ENCODE measurements around the gene DYNLL2.
A peak's percentile ranks its signal among the peaks of the same experiment; 100 is the strongest.
"Not testable (repeated sequence)": the region's sequence is repeated elsewhere in the genome, so short reads cannot be mapped to it uniquely, and the experiment has no call there.

Gene DYNLL2

DNA sequence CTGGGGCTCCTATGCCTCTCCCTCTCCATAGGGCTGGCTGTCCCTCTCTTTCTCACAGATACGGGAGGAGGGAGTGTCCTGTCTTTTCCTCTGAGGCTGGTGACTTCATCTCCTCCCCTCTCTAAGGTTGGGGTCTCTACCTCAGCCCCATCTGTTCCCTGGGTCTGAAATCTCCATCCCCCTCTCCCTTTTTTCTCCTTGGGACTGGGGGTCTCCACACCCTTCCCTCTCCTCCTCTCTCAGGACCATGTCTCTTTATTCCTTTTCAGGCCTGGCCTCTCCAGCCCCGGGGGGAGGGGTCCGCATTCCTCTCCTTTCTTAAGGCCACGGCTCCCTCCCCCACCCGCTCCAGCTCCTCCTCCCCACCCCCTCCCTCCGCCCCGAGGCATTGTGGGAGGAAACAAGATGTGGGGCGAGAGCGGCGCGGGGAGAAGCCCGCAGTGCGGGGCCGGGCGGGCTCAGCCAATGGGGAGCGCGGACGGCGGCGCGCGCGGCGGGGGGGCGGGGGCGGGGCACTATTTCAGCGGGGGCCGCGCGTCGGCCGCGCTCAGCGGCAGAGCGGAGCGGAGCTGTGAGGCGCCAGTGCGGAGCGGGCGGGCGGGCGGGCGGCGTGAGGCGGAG is at the start of gene DYNLL2:
TSS of gene DYNLL2 (plus strand) at position 550 of the 621 bp plus-strand sequence. CDS start 3,672 bp downstream, outside the sequence.
- DNase-seq (ENCODE audit: low spot score): peak; percentile 84

DNA sequence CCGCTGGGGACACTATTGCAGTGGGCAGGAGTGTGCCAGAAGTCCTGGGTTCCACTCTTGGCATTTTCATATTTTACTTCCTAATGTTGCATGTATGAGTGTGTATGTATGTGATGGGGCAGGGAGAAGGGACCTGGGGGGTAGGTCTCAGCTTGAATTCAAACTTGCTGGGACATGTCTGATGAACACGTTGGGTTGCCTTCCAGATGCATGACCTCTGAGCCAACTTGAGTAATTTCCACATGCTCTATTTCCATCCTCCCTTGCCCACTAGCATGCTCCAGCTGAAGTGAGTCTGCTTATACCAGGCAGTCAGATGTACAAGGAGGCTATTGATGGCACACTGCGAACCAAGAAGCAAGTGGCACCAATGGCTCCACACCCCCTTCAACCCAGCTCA is 43.2 kb upstream of the DYNLL2 start:
- no peak for DNase-seq (ENCODE audit: low spot score)

DNA sequence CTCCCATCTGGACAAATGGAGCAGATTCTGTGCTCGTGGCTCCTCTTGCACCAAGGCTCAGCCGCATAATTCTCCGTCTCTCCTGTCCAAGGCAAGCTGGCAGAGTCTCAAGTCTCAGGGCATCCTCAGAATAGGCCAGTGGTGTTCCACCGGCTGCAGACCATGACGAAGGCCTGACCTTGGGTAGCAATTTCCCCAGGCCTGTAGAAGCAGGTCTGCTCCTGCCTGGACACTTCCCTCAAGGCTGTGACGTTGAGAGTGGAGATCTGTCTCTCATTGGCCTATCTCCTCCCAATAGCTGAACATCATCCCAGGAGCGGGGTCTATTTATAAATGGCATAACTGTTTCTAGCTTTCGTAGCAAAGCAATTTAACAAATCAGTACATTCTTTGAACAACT is 42.8 kb upstream of the DYNLL2 start:
- no peak for DNase-seq (ENCODE audit: low spot score)

DNA sequence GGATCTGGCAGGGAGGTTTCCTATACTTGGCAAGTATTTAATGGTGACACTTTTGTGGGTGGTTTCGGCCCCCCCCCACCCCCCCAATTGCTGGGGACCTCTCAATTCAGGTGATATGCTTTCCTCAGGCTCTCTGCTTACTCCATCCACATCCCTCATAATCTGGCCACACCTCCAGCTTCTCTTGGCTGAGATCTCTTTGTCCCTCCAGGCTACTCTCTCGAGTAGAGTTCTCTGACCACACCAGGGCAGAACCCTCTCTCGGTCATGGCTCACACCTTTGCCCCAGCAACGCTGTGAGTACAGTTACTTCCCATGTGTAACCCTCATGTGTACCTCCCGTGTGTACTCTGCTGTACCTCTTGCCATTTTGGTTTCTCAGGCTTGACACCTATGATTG is 42.1 kb upstream of the DYNLL2 start:
- no peak for DNase-seq (ENCODE audit: low spot score)

DNA sequence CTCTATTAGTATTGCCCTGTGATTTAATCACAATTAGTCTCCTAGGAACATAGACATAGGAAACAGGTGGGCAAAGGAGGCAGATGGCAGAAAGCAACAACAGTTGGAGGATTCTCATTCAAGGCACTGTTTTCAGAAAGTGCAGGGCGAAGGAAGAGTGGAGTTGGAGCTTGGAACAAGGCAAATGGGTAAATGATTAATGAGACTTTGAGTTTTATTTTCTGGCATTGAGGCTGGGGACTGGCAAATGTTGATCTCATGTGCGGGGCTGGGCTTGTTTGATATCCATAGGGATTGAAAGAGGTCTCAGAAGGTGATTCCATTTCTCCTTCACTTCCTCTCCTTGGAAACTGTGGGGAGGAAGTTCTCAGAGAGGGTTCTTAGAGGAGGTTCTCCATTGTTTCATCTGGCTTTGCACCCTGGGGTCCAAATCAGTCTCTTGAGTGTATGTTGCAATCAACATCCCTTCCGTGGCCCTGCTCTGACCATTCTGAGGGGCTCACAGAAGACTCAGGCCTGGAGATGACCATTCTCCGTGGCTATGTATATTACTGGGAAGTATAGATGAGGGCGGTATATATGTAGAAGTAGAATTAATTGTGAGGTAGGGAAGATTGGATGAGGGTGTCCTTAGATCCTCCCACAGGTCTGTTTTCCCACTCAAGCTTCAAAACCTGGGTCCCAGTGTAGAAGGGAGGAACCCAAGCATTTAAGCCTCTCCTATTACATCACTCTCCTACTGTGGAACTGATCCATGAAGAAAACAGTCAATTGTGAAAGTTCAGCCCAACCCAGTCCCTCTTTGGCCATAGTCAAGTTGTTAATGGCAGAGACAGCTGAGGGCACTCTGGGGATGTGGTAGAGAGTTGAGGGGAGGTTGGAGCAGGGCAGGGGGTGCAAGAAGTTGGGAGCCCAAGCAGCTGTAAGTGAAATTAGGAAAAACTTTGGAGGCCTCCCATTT is 39.7 kb upstream of the DYNLL2 start:
- DNase-seq (ENCODE audit: low spot score): no peak

DNA sequence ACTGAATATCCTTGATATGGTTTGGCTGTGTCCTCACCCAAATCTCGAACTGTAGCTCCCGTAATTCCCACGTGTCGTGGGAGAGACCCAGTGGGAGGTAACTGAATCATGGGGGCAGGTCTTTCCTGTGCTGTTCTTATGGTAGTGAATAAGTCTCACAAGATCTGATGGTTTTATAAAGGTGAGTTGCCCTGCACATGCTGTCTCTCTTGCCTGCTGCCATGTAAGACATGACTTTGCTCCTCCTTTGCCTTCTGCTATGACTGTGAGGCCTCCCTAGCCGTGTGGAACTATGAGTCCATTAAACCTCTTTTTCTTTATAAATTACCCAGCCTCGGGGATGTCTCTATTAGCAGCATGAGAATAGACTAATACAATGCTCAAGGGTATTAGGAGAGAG is 39.0 kb upstream of the DYNLL2 start:
- DNase-seq (ENCODE audit: low spot score): not testable (repeated sequence)

DNA sequence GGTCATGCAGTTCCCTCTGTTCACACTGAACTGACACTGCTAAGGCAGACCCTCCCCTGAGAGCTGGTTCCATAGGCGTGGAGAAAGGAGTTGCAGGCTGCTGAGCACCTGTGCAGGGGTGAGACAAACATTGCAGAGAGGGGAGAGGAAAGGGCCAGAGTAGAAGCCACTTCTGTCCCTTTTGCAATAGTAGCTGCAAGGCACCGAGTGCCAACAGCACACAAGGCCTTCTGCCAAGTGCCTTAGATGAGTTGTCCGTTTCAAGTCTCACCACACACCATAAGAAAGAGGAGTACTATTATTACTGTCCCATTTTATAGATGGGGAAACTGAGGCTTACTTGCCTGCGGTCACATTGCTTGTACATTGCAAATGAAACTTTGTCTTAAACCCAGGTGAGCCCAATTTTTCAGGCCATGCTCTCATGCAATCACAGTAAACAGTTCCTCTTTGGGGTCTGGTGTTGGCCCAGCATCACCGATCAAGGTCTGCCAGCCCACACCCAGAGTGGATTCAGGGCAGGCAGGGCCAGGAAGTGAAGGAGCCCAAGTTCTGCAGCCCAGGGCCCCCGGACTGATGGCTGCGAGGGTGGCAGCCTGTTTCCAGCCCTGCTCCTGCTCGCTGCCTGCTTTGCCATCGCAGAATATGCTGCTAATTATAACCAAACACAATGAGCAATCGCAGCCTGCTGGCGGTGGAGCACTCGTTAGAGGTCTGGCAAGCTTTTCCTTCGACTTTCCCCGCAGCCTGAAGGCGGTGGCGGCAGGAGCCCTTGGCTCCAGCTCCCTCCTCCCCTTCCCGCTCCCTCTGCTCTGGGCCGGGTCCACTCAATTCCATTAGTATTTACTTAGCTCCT is 36.8 kb upstream of the DYNLL2 start:
- no peak for DNase-seq (ENCODE audit: low spot score)

DNA sequence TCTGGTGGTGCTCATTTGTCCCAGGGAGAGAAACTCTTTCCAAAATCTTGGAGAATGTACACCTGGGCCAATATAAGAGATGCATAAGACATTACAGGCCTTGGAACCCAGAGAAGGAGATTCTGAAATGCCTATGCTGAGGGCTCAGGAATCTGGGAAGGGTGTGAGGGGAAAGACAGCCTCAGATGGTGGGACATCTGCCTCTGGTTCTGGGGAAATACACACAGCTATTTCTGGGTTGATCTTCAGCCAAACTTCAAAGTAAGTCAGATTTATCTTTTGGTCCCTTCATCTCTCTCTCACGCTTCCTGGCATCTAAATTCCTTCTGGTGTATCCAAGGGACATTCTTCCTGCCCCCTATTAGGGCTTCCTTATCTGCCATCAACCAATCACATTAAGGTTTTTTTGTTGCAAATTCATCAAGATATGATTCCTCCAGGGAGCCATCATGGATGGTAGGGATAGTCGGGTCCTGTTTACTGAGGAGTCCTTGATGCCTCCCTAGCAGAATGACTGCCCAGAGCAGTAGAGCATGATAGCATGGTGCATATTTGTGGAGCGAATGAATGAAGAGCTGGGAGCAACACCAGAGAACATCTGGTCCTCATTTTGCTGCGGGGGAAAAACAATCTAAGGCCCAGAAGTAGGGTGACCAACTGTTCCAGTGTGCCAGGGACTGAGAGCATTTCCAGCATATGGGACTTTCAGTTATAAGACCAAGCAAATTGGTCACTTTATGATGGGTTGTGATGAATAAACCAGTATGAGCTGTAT is 35.7 kb upstream of the DYNLL2 start:
- DNase-seq (ENCODE audit: low spot score): no peak

DNA sequence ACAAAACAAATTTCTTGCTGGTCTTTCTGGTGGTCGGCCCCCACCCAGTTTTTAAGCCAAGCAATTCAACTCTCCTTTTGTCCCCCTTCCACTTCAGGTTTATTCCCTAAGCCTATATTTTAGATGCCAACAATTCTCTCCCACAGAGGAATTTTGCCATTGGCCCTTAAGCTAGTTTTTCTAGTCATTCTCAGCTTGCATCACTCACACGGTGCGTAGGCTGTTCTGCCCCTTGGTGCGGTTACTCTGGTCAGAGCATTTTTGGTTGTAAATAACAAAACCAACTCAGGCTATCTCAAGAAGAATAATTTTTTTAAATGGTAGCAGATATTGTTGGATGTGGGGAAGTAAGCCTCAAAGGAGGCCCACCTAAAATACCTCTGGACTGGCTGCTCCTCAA is 33.7 kb upstream of the DYNLL2 start:
- no peak for DNase-seq (ENCODE audit: low spot score)

DNA sequence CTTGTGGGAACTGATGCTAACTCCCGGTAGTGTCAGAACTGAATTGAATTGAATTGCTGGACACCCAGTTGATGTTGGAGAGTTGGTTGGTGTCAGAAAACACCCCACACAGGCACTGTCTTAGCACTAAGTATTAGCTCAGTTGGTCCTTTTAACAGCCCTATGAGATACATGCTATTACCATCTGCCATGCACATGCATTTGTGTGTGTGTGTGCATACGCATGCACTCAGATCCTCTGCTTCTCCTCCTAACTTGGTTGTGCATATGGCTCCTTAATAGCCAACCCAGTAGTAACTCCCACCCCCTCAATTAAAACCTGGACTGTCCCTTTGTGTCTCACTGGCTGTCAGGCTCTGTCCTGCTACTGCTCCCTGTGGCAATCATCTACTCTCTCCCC is 32.3 kb upstream of the DYNLL2 start:
- no peak for DNase-seq (ENCODE audit: low spot score)

DNA sequence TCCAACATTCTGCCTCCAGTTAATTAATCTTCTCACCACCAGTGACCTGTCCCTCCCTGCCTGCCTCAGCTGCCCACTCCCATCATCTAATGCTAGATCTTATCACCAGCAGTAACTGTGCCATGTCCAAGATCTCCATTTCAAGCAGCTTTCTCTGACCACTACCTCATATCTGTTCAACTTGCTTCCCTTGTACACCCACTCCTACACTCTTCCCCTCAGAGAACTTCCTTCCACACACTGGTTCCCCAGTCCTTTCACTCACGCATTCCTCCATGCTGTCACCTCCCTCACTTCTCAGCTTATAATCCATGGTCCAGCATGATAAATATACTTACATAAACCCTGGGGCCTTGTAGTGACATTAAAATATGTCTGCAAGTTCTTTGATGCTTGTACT is 31.8 kb upstream of the DYNLL2 start:
- DNase-seq (ENCODE audit: low spot score): no peak

DNA sequence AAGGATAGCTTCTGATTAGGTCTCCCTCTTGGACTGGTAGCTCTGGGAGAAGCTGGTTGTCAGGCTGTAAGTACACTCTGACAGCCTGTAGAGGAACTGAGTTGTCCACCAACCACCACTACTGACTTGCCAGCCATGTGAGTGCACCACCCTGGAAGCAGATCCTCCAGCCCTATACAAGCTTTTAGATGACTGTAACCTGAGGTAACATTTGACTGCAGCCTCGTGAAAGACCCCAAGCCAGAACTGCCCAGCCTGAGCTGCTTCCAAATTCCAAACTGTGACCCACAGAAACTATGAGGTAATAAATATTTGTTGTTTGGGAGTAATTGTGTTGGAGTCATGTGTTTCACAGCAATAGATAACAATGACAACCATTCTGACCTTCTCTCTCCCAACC is 30.8 kb upstream of the DYNLL2 start:
- no peak for DNase-seq (ENCODE audit: low spot score)

DNA sequence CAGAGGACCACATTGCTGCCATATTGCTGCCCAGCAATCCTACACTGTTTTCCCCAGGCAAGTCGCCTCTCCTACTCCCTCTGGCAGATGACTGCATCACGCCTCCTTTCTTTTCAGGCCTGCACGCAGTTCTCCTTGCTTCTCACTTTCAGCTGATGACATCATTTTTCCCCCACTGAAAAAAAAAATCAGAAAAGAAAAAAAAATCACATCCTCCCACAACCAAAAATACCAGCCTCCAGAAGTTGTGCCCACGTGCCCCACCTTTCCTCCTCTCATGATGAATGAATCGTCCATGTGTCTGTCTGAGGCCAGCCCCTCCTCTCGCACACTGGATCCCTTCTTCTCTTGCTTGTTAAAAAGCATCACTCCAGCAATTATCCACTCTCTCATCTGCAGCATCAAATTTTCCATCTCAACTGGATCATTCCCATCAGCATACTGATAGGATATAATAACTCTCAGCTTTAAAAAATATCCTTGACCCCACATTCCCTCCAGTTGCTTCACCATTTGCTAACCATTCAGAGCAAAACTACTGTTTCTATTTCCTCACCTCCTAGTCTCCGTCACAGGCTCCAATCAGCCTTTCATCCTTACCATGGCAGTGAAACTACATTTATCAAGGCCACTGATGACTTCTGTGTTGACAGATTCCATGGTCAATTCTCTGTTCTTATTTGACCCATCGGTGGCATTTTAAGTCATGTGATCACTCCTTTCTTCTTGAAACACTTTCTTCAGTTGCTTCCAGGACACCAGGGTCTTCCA is 30.1 kb upstream of the DYNLL2 start:
- DNase-seq (ENCODE audit: low spot score): no peak

DNA sequence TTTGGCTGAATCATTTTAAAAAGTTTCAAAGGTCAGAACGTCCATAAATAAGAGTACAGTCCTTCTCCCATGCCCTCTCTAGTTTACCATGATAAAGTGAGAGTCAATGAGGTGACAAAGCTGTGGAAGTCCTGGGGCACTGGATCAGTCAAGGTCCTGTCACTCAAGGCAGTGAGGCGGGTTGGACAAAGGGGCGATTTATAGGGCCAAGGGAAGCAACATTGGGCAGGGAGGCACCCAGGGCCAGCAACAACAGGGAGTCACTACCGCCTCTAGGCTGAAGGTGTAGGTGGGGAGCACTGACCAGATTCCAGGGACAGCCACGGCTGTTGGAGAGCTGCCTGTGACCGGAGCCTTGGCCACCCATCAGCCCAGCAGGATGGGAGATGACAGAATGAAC is 28.6 kb upstream of the DYNLL2 start:
- DNase-seq (ENCODE audit: low spot score): no peak

DNA sequence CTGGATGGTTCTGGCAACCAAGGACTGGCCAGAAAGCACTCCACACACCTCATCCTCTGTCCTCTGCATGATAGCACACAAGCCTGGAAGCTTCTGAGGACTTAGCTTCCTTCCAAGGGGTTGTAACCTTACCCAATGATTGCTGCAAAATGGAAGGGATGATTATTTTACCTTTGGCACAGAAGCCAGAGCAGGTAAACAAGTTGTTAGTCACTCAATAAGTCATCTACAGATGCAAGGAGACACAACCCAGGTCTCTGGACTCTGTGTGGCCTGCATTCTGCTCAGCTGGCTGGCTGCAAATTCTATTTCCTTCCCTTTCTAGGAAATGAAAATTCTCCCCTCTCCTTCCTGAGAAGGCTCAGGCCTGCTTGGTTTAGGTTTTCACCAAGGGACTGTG is 26.7 kb upstream of the DYNLL2 start:
- DNase-seq (ENCODE audit: low spot score): no peak

DNA sequence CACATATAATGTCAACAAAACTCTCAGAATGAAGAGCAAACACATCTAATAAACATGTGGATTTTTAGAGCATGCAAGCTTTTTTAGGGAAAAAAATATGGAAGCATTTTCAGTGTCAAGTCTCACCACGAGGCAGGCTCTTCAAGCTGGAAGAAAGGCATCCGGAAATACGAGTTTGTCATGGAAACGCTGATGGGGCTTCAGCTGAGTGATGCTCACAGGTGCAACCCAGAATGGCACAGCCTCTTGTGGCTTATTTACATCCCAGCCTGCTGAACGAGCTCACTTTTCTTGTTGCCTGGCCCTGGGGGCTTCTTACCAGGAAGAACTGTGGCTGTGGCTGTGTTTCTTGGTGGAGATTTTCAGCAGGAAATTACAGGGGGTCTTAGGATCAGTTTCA is 24.1 kb upstream of the DYNLL2 start:
- no peak for DNase-seq (ENCODE audit: low spot score)

DNA sequence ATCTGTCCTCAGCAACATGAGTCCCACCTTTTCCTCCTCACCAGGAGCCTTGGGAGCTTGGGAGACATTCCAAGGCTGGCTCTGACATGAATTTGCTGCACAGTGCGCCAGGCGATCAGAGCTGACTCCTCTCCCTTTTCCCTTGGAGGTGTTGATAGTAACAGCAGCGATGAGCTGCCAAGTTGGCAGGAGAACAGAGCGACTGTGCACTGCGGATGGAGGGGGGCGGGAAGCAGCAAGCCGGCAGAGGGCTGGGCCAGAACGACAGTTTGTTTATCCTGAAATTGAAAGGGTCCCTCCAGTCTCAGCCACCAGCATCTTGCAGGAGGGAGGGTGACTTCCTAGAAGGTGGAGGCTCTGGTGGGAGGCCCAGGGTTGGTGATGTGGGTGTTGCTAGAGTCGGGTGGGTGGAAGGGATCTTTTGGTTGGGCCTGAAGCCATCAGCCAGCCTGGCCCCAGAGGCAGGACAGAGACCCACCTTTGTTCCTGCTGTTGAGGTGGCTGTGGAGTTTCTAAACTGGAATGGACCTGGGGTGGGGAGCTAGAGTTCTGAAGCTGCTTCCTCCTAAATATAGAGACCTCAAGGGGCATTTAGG is 22.5 kb upstream of the DYNLL2 start:
- DNase-seq (ENCODE audit: low spot score): peak; percentile 7

DNA sequence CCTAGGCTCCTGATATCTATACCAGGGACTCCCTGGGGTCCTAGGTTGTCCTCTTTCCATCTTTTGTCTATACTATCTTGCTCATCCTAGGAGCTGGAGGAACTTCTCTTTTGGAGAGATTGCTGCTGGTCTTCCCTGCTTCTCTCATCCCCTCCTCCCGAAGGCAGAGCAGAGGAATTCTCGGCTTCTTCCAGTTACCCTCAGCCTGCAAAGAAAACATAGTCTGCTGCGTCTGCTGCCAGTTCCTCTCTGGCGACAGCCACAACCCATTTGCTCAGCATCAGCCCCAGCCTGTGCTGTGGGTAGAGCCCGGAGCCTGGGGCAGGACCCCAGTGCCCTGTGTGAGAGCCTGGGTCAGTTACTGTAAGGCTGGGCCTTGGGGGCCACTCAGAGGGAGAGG is 21.5 kb upstream of the DYNLL2 start:
- no peak for DNase-seq (ENCODE audit: low spot score)

DNA sequence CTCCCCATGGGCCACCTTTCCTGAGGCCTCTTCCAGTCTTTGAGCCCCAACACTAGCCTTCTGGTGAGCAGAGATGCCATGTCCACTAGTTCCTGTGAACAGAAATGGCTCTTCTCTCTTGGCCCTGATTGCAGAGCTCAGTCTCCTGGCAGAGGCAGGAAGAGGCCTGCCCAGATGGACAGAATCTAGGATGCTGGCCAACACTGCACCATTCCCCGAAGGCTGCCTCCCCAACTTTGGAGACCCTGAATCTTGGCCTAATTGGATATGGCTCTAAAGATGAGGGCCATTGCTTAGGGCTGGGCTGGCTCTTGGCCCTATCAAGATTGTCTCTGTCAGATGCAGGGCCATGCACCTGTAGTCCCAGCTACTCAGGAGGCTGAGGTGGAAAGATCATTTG is 18.0 kb upstream of the DYNLL2 start:
- DNase-seq (ENCODE audit: low spot score): no peak

DNA sequence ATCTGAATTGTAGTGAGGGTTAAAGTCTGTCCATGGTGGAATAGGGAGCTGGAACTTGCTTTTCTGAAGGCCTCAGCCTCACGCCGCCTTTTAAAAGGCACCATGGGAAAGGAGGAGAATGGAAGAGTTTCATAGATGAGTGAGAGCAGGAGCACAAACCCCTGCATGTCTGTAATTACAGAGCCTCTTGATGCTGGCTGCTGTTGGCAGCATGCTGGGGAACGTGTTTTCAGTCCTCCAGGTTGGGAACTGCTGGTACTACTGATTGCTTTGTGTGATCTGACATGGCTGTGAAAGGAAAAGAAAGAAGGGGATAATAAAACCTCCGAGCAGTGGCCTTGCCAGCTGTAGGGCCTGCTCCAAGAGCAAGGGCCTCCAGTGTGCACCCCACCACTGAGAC is 16.8 kb upstream of the DYNLL2 start:
- no peak for DNase-seq (ENCODE audit: low spot score)

DNA sequence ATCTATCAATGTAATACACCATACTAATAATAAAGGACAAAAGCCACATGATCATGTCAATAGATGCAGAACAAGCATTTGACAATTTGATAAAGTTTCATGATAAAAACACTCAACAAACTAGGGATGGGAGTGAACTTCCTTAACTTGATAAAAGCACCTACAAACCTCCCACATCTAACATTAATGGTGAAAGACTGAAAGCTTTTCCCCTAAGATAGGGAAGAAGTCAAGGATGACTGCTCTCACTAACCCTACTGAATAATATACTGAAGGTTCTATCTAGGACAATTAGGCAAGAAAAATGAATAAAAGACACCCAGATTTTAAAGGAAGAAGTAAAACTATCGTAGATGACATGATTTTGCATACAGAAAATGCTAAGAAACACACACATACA is 10.4 kb upstream of the DYNLL2 start:
- DNase-seq (ENCODE audit: low spot score): no peak

All from pons (tissue), 1 donor.